HL-60 (cell line): ENCODE results near the gene CCR3.
A peak's percentile ranks its signal among the peaks of the same experiment; 100 is the strongest.

Experiments
- DNase-seq, 2 experiments: peaks; one replicate each; pipeline ENCODE4 v3.0.0-alpha.2; 2010 to 2020; ENCODE audit warnings: low read depth in 1 of 2, low spot score in 1 of 2
- H3K27ac ChIP-seq: fragments of 250-450 bp; sonication (Bioruptor Pico); replicated peaks from 2 replicates; pipeline ENCODE4 v1.5.1; 2020; ENCODE audit warnings: mild to moderate bottlenecking, moderate library complexity
- H3K27me3 ChIP-seq: fragments of 250-450 bp; sonication (Bioruptor Pico); 2 replicates; pipeline ENCODE4 v1.5.1; 2021; ENCODE audit warnings: mild to moderate bottlenecking, moderate library complexity; ENCODE audit not compliant: insufficient read depth, poor library complexity, severe bottlenecking
- H3K4me3 ChIP-seq: replicated peaks from 2 replicates; pipeline ENCODE4 v1.5.1; 2011; ENCODE audit warnings: mild to moderate bottlenecking, control low read depth, low read length; ENCODE audit not compliant: insufficient read depth
- CTCF ChIP-seq: IDR thresholded peaks from one replicate; pipeline ENCODE4 v1.5.1; 2011; ENCODE audit warnings: low read length, control low read depth, inconsistent platforms; ENCODE audit not compliant: insufficient read depth
- GABPA ChIP-seq: IDR thresholded peaks from 2 replicates; pipeline ENCODE4 v1.6.1; 2012; ENCODE audit warnings: low read depth
- POLR2AphosphoS5 ChIP-seq: IDR thresholded peaks from 2 replicates; pipeline ENCODE4 v1.6.1; 2012; ENCODE audit warnings: low read depth
- REST ChIP-seq: IDR thresholded peaks from 2 replicates; pipeline ENCODE4 v1.6.1; 2012; ENCODE audit warnings: low read depth; ENCODE audit not compliant: insufficient replicate concordance
- SPI1 ChIP-seq: IDR thresholded peaks from 2 replicates; pipeline ENCODE4 v1.6.1; 2012; ENCODE audit warnings: low read depth, mild to moderate bottlenecking, borderline replicate concordance

CCR3 gene

GRCh38 chr3:46239301-46239938 lies 2.8 kb upstream of the CCR3 start:
- no peaks in the 10 kb centered on the region for H3K27me3 ChIP-seq
- no peak overlapping the region for H3K4me3 ChIP-seq
- DNase-seq = peak in 1 of 2 experiments; percentile 41
- no peak for TF ChIP-seq POLR2AphosphoS5
- no peak for TF ChIP-seq GABPA
- no peak for TF ChIP-seq SPI1
- no peak for TF ChIP-seq CTCF
- TF ChIP-seq REST = no peak
- no peak overlapping the region for H3K27ac ChIP-seq

- DNase-seq = no peak
- no peak overlapping the region for H3K4me3 ChIP-seq
- no peak overlapping the region for H3K27ac ChIP-seq
- H3K27me3 ChIP-seq = no peaks in the 10 kb centered on the region
- TF ChIP-seq CTCF = no peak
- no peak for TF ChIP-seq SPI1
- TF ChIP-seq POLR2AphosphoS5 = no peak
- TF ChIP-seq REST = no peak
- no peak for TF ChIP-seq GABPA
Observed at GRCh38 chr3:46239952-46240351, 2.3 kb upstream of the CCR3 start.

GRCh38 chr3:46243560-46243959 lies 1.3 kb downstream of the CCR3 start:
- no peak for DNase-seq
- TF ChIP-seq POLR2AphosphoS5 (no peak), CTCF (no peak), REST (no peak), SPI1 (no peak), GABPA (no peak)
- Histone ChIP-seq H3K27me3 (no peaks in the 10 kb centered on the region), H3K27ac (no peak overlapping the region), H3K4me3 (no peak overlapping the region)
